ENCODE data around the gene ONECUT3. TPM values are rescaled to one million over a fixed set of nuclear protein-coding genes. Genes with fewer than 3 reads are reported as not detected.

Gene ONECUT3
- total and polyA plus RNA-seq, 4 donors: not detected

- TF ChIP-seq, protein P1, sequence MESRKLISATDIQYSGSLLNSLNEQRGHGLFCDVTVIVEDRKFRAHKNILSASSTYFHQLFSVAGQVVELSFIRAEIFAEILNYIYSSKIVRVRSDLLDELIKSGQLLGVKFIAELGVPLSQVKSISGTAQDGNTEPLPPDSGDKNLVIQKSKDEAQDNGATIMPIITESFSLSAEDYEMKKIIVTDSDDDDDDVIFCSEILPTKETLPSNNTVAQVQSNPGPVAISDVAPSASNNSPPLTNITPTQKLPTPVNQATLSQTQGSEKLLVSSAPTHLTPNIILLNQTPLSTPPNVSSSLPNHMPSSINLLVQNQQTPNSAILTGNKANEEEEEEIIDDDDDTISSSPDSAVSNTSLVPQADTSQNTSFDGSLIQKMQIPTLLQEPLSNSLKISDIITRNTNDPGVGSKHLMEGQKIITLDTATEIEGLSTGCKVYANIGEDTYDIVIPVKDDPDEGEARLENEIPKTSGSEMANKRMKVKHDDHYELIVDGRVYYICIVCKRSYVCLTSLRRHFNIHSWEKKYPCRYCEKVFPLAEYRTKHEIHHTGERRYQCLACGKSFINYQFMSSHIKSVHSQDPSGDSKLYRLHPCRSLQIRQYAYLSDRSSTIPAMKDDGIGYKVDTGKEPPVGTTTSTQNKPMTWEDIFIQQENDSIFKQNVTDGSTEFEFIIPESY (IDR thresholded peaks at IDR 0.05): no peak
Observed at GRCh38 chr19:1764729-1765128, 11.4 kb downstream of the ONECUT3 start (continued).

DNA sequence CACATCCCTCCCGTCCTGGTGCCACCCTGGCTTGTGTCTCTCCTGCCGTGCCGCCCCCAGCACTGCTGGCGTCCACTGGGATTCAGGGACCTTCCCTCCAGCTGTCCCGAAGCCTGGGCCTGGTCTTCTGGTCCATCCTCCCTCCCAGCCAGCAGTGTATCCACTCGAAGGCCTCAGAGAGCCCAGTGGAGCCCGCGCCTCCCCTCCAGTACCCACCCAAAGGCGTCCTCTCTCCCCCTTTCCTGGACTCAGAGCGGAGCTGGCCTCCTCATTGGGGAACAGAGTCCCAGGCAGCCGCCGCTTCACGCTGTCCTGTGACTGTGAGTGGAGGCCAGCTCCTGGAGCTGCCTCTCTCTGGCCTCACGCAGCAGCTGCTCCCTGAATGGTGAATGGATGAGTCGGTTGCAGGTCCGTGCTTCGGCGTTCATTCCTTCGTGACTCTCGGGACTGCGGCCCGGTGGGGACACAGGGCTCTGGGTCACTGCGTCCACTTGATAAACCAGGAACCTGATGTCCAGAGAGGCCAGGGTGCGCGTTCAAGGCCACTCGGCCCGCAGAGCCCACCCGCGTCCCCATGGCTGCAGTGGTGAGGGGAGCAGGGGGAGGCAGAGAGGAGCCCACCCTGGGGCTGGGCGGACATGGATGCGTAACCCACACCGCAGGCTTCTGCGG, 12.1 kb downstream of the ONECUT3 start:
- Histone ChIP-seq H3K36me3 (ENCODE audit: control insufficient read depth in 4 of 4, insufficient read depth in 3 of 4, low read depth in 1 of 4, low read length in 3 of 4) (no peaks in the 10 kb centered on the region), H3K27ac (ENCODE audit: low read depth in 1 of 2, low read length in 2 of 2) (no peak overlapping the region), H3K4me1 (ENCODE audit: control insufficient read depth in 4 of 4, insufficient read depth in 4 of 4, low read length in 3 of 4) (no peaks in the 10 kb centered on the region), H3K27me3 (ENCODE audit: control insufficient read depth in 4 of 4, insufficient read depth in 4 of 4, low read length in 3 of 4) (peaks cover 11 to 17% (median 13%) of the 10 kb centered on the region in 4 donors), H3K9ac (ENCODE audit: low read depth in 1 of 2, low read length in 2 of 2) (no peak overlapping the region), H3K4me3 (ENCODE audit: low read depth in 1 of 3, low read length in 3 of 3) (no peak overlapping the region), H3K9me3 (ENCODE audit: control insufficient read depth in 4 of 4, low read length in 3 of 4) (no peaks in the 10 kb centered on the region)
- WGBS: 15% methylated on average over 33 of the region's 33 CpGs
- no peak for DNase-seq (ENCODE audit: low spot score)
- no peak for TF ChIP-seq SP1 (IDR thresholded peaks at IDR 0.05)
- TF ChIP-seq, protein P1 (IDR thresholded peaks at IDR 0.05): no peak
- TF ChIP-seq TAF1 (conservative IDR thresholded peaks at IDR 0.05): no peak

- WGBS: 20% methylated on average over 38 of the region's 38 CpGs
- DNase-seq (ENCODE audit: low spot score): no peak
- no peaks in the 10 kb centered on the region for H3K36me3 ChIP-seq (ENCODE audit: control insufficient read depth in 4 of 4, insufficient read depth in 3 of 4, low read depth in 1 of 4, low read length in 3 of 4)
- H3K4me1 ChIP-seq (ENCODE audit: control insufficient read depth in 4 of 4, insufficient read depth in 4 of 4, low read length in 3 of 4): no peaks in the 10 kb centered on the region
- H3K9ac ChIP-seq (ENCODE audit: low read depth in 1 of 2, low read length in 2 of 2): no peak overlapping the region
- H3K27me3 ChIP-seq (ENCODE audit: control insufficient read depth in 4 of 4, insufficient read depth in 4 of 4, low read length in 3 of 4): peaks cover 11 to 17% (median 13%) of the 10 kb centered on the region in 4 donors
- no peak overlapping the region for H3K4me3 ChIP-seq (ENCODE audit: low read depth in 1 of 3, low read length in 3 of 3)
- H3K27ac ChIP-seq (ENCODE audit: low read depth in 1 of 2, low read length in 2 of 2): no peak overlapping the region
- H3K9me3 ChIP-seq (ENCODE audit: control insufficient read depth in 4 of 4, low read length in 3 of 4): peaks cover 0 to 4% (median 2%) of the 10 kb centered on the region in 4 donors
- no peak for TF ChIP-seq ATF3 (IDR thresholded peaks at IDR 0.05)
- no peak for TF ChIP-seq REST (IDR thresholded peaks at IDR 0.05)
- TF ChIP-seq MAX (IDR thresholded peaks at IDR 0.05): no peak
- no peak for TF ChIP-seq EGR1 (IDR thresholded peaks at IDR 0.05; ENCODE audit: low read depth in 2 of 2)
- TF ChIP-seq TAF1 (conservative IDR thresholded peaks at IDR 0.05): no peak
- TF ChIP-seq RAD21 (IDR thresholded peaks at IDR 0.05): no peak
- no peak for TF ChIP-seq HNF4G (IDR thresholded peaks at IDR 0.05)
- TF ChIP-seq, protein P1 (IDR thresholded peaks at IDR 0.05): no peak
- no peak for TF ChIP-seq HNF4A (conservative IDR thresholded peaks at IDR 0.05)
- TF ChIP-seq FOXA1 (IDR thresholded peaks at IDR 0.05): no peak
- no peak for TF ChIP-seq NR2F2 (IDR thresholded peaks at IDR 0.05)
- TF ChIP-seq GABPA (IDR thresholded peaks at IDR 0.05 in 1 of 2, conservative IDR thresholded peaks at IDR 0.05 in 1 of 2): no peak
- no peak for TF ChIP-seq RXRA (IDR thresholded peaks at IDR 0.05)
- no peak for TF ChIP-seq JUND (IDR thresholded peaks at IDR 0.05)
- TF ChIP-seq FOXA2 (IDR thresholded peaks at IDR 0.05): no peak
- no peak for TF ChIP-seq YY1 (IDR thresholded peaks at IDR 0.05)
Observed at GRCh38 chr19:1765904-1766799, 12.8 kb downstream of the ONECUT3 start.

Data from liver (tissue), 9 donors.